ENCODE data around the gene GALP. TPM values are rescaled to one million over a fixed set of nuclear protein-coding genes. Genes with fewer than 3 reads are reported as not detected.
"Not testable (repeated sequence)": the region's sequence is repeated elsewhere in the genome, so short reads cannot be mapped to it uniquely, and the experiment has no call there.

Gene GALP
- total and polyA plus RNA-seq, 2 experiments from 2014 or later, result not detected

GRCh38 chr19:56176310-56176709, 502 bp downstream of the GALP start:
- peaks cover 12% of the 10 kb centered on the region for H3K27me3 Mint-ChIP-seq (ENCODE audit: insufficient read depth, low read depth, poor library complexity)
- not testable (repeated sequence) for H3K36me3 Mint-ChIP-seq (ENCODE audit: low read depth); H3K27me3 ChIP-seq (ENCODE audit: insufficient read depth); H3K4me2 ChIP-seq; DNase-seq (ENCODE audit: low spot score); H3F3A ChIP-seq (replicated peaks; ENCODE audit: low read depth); H3K4me1 Mint-ChIP-seq; H3K27ac ChIP-seq (ENCODE audit: low read depth); H3K4me3 ChIP-seq; H3K4me1 ChIP-seq (ENCODE audit: insufficient read depth); H3K9me2 ChIP-seq (ENCODE audit: insufficient read depth); ATAC-seq; H4K20me1 ChIP-seq (replicated peaks; ENCODE audit: insufficient read depth); H3K9me3 Mint-ChIP-seq; H3K36me3 ChIP-seq (ENCODE audit: insufficient read depth); H3K27ac Mint-ChIP-seq; H2AFZ ChIP-seq; H3K79me2 ChIP-seq (replicated peaks; ENCODE audit: insufficient read depth); H3K4me3 Mint-ChIP-seq

- Mint-ChIP-seq H3K27ac (no peak overlapping the region), H3K9me3 (no peaks in the 10 kb centered on the region; the same call in 2 of the 3 replicates), H3K27me3 (ENCODE audit: insufficient read depth, low read depth, poor library complexity) (peaks cover 8% of the 10 kb centered on the region), H3K4me3 (no peak overlapping the region), H3K4me1 (peaks cover 7% of the 10 kb centered on the region), H3K36me3 (ENCODE audit: low read depth) (no peaks in the 10 kb centered on the region; the same call in 2 of the 3 replicates)
- ATAC-seq (no peak), DNase-seq (ENCODE audit: low spot score) (no peak)
- Histone ChIP-seq H3K4me1 (ENCODE audit: insufficient read depth) (no peaks in the 10 kb centered on the region), H3K4me3 (no peak overlapping the region), H3K79me2 (replicated peaks; ENCODE audit: insufficient read depth) (no peaks in the 10 kb centered on the region), H3K27ac (ENCODE audit: low read depth) (no peak overlapping the region), H2AFZ (no peak overlapping the region), H3K9me2 (ENCODE audit: insufficient read depth) (no peaks in the 10 kb centered on the region), H3K4me2 (no peak overlapping the region), H3K36me3 (ENCODE audit: insufficient read depth) (no peaks in the 10 kb centered on the region), H3F3A (replicated peaks; ENCODE audit: low read depth) (no peaks in the 10 kb centered on the region), H4K20me1 (replicated peaks; ENCODE audit: insufficient read depth) (no peaks in the 10 kb centered on the region), H3K27me3 (ENCODE audit: insufficient read depth) (no peaks in the 10 kb centered on the region)
- TF ChIP-seq STAT1 (IDR thresholded peaks at IDR 0.05; ENCODE audit: unreplicated experiment), result no peak
- no peak for TF ChIP-seq ZNF114 (CRISPR knock-in tag; IDR thresholded peaks at IDR 0.05)
- TF ChIP-seq ZNF462 (CRISPR knock-in tag; IDR thresholded peaks at IDR 0.05), result no peak
- TF ChIP-seq ETS1 (IDR thresholded peaks at IDR 0.05), result no peak
- no peak for TF ChIP-seq CTCF (conservative IDR thresholded peaks at IDR 0.05; ENCODE audit: low read depth in 2 of 2)
- TF ChIP-seq ZNF331 (CRISPR knock-in tag; IDR thresholded peaks at IDR 0.05; ENCODE audit: low read depth), result no peak
- no peak for TF ChIP-seq NANOG (IDR thresholded peaks at IDR 0.05; ENCODE audit: borderline replicate concordance)
- TF ChIP-seq POLR2AphosphoS5 (IDR thresholded peaks at IDR 0.05; ENCODE audit: low read depth), result no peak
Observed at GRCh38 chr19:56176881-56177280, 1.1 kb downstream of the GALP start.
